ENCODE measurements around the gene BNC2.

The BNC2 gene

DNA sequence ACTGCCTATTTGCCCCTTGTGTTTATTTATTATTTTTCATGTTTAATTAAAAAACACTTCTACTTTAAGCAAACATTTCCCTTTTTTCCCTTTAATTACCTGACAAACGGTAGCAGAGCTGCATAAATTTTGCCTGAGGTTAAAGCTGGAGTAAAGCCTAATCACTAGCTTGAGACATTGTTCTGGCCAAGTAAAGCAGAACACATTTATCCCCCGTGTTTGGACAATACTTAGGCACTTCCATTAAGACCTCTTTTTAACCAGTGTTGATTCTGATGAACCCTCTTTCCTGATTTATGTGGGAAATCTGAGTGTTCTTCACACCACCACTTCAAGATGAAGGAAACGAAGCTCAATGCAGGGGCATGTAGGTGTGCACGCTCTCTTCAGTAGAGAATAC lies 54.5 kb downstream of the BNC2 start:
- no peak for DNase-seq

- DNase-seq, result no peak
Observed at GRCh38 chr9:16815079-16815478, 55.4 kb downstream of the BNC2 start.

GRCh38 chr9:16813838-16814237 lies 56.6 kb downstream of the BNC2 start:
- no peak for DNase-seq

- no peak for DNase-seq
Observed at GRCh38 chr9:16811987-16812685, 58.3 kb downstream of the BNC2 start.

GRCh38 chr9:16809912-16810610 lies 60.4 kb downstream of the BNC2 start:
- no peak for DNase-seq

- no peak for DNase-seq
Observed at GRCh38 chr9:16806674-16807073, 63.8 kb downstream of the BNC2 start.

- no peak for DNase-seq
Observed at GRCh38 chr9:16803648-16804047, 66.8 kb downstream of the BNC2 start.

DNA sequence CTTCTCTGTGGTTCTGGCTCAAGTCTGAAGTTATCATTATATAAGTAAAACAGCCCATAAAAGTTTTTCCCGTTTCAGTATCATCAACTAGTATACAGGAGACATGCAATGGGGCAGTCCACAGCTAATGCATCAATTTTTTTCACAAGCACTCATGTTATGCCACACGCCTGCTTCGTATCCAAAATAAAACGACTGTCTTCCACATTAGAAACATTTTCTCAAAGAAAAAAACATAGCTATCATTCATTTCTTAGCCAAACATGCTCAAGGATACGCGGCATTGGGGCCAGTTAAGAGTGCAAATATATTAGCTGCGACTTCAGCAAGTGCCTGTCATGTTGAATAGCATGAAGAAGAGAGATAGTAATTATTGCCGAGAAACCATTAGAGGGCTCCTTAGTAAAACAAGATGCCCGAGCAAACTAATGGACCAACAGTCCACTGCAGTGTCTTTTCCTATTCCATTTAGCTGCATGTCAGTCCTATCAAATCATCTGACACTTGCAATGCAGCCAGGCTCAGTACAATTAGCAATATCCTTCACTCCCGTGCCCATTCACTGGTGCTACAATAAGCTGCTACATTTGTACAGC lies 68.5 kb downstream of the BNC2 start:
- DNase-seq, result no peak

DNA sequence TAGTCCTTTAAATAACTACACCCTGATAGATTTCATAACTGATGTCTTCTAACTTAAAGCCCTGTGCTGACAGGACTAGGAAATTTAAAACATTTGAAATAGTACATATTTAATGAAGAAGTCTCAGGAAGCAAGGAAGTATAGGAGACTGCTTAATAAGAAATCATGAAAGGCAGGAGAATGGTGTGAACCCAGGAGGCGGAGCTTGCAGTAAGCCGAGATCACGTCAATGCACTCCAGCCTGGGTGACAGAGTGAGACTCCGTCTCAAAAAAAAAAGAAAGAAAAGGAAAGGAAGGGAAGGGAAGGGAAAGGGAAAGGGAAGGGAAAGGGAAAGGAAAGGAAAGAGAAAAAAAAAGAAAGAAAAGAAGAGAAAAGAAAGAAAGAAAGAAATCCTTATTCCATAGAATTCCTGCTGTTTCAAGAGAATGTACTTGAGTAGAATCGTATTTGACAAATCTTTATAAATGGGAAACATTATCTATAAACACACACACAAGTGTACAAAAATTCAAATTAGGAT lies 74.1 kb downstream of the BNC2 start:
- DNase-seq, result no peak

DNA sequence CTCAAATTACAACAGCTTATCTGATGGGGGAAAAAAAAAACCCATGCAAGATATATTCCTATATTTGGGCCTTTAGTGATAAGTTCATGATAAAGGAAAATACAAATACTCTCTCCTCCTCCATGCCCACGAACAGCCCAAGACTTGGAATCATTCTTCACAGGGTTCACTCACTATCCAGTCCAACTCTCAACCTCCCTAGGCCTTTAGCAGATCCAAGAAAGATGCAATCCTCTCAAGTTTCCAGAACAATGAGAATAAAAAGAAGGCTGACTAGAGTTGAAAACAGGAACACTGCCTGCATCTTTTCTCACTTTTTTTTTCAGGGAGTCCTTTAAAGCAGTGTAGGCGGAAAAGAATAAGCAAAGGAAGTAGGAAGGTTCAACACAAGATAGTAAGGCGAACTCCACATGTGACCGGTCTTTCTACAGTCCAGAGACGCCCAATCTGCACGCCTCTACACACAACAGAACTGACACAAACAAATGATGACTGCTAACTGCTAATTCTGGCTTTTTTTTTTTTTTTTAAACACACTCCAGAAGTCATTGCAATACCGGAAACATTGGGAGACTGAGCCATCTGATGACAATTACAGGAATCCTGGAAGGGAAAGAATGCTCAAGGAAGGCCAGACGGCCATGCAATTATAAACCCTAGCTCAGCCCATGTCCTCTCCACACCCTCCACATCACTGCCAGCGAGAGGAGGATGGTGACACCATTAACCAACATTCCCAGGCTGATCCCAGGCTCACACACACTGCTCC lies 75.4 kb downstream of the BNC2 start:
- DNase-seq, result no peak

DNA sequence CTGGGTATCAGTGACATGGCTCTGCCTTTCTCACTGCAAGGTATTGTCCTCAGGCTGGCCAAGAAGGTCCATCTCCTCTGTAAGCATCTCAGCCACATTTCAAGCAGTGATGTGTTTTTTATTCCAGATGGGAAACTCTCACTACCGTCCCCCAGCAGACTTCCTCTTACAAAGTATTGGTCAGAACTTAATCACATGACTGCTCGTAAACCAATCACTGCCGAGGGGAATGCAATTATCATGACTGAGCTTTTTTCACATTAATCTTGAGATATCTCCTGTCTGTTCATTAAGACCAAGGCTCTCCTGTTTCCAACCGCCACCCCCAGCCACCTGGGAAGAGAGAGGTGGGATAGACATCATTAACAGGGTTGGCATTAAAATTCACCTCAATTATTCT lies 76.4 kb downstream of the BNC2 start:
- DNase-seq, result no peak

DNA sequence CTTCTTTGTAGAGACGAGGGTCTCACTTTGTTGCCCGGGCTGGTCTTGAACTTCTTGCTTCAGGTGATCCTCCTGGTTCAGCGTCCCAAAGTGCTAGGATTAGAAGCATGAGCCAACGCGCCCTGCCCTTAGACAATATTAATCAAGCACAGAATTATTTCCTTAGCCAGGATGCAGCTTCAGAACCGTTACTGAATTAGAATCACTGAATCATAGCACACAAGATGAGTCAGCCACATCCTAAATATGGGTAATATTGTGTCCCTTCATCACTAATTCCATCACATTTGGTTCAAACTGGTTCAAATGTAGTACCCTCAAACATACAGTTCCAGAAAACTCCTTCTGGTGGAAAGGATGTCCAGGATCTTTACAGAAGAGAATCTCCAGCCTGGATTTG lies 82.7 kb downstream of the BNC2 start:
- no peak for DNase-seq

DNA sequence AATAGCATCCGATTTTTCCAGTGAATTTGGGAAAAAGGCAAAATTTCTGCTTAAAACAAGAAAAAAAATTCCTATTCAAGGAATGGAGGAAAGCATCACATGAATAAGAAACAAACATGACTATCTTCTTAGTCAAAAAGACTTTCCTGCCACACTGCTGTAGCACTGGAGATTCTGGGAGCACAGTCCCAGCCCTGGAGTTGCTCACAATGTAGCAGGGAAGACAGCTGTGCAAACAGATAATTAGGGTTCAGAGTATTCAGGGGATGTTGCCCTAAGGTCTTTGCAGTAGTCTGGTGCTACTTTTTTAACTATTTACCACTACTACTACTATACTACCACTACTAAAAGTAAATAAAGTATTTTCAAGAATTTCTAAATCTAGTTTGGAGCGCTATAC lies 86.5 kb downstream of the BNC2 start:
- no peak for DNase-seq

- DNase-seq, result no peak
Observed at GRCh38 chr9:16782490-16782889, 88.0 kb downstream of the BNC2 start.

DNA sequence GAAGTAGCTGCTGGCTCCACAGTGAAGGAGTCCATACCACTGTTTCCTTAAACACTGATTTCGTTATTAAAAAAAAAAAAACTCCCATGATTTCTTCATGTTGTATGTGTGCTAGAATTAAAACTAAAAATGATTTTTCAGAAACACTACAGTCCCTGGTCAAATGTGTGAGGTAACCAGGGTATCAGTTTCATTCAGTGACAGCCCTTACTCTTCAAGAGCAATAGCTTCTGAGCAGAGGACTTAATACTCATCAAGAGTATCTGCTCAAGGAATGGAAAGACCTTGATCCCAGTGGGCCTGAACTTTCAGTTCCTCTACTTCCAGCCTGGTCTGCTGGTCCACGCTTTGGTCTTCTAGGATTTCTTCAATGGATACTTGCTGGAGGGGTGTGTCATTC lies 95.1 kb downstream of the BNC2 start:
- no peak for DNase-seq

DNA sequence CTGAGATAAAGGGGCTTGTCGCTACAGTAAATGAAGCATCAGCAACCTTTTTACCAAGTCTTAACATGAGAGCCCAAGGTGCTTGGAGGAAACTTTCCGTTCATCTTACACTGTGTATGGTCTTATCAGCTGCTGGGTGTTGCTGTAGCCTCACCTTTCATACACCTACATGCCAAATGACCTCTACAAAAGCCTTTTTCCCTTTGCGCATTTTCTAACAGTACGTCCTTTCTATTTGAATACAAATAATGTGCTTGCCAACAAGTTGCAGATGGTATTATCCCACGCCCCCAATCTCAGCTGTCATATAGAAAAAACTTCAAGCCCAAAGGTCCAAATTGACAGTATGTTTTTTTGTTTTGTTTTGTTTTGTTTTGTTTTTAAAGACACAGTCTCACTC lies 96.9 kb downstream of the BNC2 start:
- DNase-seq, result no peak

DNA sequence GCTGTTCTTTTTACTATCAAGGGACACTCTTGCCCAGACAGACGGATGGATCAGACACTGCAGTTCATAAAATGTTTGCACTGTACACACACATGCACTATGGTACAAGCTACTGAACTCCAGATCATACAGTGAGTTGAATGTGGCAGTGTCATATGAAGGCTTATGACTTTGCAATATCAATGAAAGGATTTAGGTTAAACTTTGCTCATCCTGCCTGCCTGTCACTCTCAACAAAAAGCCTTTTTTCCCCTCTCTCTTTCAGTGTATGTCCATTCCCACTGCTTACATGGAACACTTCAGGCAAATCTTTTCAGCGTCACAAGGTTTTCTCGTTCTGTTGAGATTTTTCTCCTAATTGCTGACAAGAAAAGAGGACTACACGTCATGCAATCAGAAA lies 97.4 kb downstream of the BNC2 start:
- no peak for DNase-seq

DNA sequence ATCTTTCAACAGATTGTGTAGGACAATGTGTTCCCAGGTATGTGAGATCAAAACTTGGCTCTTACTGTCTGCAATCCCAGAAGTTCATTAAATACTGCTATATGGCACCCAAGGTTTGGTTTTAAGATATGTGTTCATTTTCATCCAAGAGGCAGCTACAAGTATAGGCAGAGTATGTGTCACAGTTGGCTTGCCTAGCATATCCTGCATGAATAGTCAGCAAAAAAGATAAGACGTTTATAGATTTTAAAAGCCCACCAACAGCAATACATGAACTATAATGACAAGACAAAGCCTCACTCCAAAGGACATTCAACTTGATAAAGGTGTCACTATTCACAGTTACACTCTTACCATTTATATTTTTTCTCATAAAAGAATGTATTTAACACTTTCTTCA lies 99.1 kb downstream of the BNC2 start:
- DNase-seq, result no peak

DNA sequence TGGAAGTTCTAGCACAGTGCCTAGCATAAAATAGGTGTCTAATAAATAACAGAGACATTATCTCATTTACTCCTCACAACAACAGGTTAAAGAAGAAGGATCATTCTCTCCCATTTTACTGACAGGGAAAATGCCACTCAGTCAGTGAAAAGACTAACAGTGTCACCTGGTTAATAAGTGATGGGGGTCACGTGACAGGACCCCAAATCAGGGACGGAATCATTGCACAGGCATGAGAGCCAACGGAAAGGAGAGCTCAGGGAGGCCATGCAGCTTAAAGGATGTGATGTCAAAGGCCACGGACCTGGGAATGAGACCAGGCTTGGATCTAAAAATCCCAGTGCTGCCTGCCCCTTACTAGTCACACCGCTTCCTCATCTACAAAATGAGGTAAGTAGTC lies 101.2 kb downstream of the BNC2 start:
- no peak for DNase-seq

DNA sequence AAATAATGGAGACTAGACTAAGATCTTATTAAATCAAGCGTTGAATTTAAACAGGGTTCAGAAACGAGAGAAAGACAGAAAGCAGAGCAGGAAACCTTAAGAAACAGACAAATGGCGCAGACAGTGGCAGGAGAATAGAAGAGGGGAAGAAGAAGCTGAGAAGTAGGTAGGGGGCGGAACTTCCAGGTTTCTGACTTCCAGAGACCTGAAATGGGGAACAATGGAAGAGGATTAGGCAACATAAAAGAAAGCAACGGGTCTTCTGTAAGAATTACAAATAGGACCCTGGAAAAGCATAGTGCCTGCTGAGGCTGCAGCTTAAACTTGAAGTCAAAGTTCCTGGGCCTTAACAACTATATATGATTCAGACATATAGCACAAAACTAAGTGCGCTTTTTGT lies 101.7 kb downstream of the BNC2 start:
- DNase-seq, result no peak

DNA sequence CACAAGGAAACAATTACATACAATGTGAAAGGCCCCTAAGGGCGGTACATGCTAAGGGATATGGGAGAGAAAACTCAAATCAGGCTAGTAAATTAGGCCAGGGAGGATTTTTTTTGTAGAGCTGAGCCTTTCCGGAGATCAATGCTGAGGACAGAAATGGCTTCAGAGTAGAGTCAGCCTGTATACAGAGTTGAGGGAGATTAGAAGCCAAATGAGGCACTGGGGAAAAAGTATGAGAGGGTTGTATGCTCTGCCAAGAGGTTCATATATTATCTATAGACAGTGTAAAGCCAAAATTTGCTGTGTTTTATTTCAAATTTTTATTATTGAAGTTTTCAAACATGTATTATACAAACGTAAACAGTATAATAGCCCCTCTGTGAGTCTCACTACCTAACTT lies 103.1 kb downstream of the BNC2 start:
- no peak for DNase-seq

GRCh38 chr9:16763946-16764345 lies 106.5 kb downstream of the BNC2 start:
- no peak for DNase-seq
